Muscle of back (tissue), 11 donors: ENCODE results near the gene REL. TPM values are rescaled to one million over a fixed set of nuclear protein-coding genes. Genes with fewer than 3 reads are reported as not detected.

Source experiments
- DNase-seq, 3 donors: peaks; one replicate each; pipeline versions ENCODE4 v3.0.0 to v3.0.0-alpha.2; 2013
- polyA plus RNA-seq, 10 donors: library from polyadenylated mRNA; unstranded; fragments of 120-200 nt; gene quantifications; one replicate each; pipeline ENCODE4 v1.2.1, GENCODE V29; 2013; ENCODE audit not compliant: insufficient read length in 10 of 10

Gene REL
- polyA plus RNA-seq, 10 donors = 2.9 to 6.0 (median 5.0) TPM

DNA sequence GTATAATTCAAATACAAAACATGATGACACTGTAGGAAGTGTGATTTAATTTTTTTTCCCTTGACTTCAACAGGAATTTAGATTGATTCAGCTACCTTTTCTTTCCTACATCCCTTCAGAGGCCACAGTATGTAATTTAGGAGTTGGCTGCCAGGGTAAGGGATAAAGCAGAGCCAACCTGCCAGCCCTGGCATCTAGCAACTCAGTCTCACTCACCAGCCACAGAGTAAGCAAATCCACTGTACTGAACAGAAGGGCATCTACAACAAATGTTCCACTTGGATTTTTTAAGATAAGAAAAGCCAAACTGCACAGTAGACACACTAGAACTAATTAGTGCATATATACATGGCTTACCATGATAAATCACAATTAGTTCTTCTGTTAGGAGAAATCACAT, 81.8 kb downstream of the REL start:
- DNase-seq = no peak

DNA sequence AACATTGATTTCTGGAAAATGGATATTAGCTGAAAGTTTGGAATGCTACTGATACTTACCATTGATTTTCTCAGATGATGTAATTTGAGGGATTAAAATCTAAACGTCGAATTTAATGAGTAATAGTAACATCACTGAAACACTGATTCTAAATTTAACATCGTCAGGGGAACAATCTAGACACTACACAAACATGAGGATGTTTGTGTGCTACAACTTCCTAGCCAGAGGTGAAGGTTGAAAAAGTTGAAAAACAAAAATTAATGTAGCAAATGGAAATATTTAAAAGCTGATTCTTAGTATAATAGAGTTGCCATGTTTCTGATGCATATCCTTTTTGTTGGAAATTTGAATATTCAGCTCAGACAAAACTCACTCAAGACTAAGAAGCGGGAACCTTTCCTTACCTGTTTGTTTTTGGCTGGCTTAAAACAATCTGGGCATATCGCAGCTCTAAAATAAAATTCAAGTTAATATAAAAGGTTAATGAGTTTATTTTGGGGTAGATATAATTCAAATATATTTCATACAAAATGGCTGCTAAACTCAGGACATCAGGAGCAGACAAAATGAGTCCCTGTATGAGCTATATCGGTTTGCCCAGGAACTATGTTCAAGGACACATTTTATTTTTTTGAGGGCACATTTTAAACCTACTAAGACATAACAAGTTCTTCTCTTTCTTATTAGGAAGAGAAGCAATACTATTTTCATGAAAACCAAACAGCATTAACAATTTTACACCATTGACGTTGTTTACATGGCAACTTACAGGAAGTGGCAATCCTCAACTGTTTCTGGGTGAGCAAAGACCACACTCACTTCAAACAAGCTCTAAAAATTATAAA, 83.5 kb downstream of the REL start:
- DNase-seq = no peak

DNA sequence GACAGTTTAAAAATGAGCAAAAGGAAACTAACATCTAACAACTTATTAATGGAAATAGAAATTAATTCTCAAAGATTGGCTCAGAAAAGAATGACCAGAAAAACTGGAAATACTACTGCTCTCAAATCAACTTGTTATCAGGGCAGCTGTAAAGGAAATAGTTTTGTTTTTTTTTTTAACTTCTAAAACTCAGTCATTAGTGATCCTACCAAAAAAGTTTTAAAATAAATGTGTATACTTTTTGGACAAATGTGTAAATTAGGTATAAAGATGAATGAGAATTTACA, 84.1 kb downstream of the REL start:
- DNase-seq = no peak

DNA sequence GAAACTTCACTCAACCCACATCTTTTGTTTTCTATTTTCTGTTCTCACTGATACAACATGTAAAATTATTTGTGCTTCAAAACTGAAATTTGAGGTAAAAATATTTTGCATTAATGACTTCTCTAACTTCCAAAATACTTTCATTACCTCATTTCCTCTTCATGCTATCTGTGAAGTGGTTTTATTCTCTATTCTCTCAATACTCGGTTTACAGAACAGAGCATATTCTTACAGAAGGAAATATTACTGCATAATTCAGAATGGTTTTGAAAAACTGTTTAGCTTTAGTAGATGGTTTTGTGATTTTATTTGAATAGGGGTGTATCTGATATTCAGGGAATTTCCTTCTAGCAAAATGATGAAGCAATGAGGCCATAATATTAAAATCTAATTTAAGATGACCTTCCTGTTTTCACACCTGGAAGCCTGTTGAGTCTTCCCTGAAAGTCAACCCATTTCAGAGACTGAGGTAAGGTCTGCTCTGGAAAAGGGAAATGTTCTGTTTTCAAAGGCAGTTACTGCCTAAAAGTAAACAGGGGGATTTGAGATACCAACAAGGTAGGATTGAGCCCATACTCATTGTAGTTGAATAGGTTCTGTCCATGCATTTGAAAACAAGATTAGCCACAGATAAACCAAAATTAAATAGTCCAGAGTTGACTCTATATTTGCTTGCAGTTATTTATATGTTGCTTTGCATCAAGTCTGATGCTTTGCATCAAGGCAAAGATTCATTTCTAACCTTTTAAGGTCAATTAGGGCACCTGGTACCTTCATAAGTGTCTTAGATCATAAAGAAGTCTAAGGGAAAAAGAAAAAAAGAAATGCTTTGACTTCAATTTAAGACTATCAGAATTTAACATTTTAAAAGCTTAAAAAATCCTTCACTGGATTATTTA, 85.4 kb downstream of the REL start:
- DNase-seq = no peak

DNA sequence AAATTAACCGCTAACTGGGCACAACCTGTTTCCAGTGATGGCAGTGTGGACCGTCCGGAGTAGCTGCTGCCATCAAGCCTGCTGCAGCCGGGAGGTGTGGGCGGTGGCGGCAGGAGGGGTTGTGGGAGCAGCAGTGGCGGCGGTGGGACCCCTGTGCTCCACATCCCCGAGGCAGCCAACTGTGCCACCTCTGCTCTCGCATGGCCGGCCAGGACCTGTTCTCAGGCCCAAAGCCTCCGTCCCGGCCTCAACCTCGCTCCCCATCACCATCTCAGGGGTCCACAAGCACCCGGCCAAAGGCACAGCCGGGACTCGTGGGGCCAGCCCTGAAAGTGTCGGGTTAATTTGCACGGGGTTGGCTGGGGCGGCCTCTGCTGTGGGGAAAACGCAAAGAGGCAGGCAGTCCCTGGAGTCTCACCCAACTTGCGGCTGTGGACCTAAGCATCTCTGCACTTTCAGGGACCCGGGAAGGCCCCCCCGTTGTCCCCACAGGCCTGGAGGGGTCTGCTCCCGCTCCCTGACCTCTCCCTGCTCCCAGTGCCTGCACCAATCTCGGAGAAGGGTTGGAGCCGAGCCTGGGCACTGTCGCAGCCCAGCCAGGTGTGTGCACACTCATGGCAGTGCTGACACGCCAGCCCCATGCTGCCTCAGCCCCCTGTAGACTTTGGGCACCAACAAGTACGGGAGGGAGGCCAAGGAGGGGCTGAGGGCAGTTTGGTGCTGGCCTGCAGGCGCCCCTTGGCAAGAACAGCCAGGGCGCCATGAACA, 91.7 kb downstream of the REL start:
- no peak for DNase-seq

DNA sequence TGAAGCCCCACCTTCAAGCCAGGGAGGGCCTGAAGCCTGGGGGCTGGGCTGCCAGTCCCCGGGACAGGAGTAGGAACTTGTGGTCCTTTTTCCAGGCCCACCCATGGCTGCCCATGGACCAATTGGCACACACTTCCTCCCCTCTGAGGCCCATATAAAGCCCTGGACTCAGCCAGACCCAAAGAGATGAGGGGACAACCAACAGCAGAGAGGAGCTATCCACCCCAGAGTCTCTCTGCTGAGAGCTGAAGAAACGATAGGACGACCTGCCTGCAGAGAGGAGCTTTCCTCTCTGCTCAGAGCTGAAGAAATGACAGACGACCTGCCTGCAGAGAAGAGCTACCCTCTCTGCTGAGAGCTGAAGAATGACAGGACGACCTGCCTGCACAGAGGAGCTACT, 92.3 kb downstream of the REL start:
- no peak for DNase-seq

DNA sequence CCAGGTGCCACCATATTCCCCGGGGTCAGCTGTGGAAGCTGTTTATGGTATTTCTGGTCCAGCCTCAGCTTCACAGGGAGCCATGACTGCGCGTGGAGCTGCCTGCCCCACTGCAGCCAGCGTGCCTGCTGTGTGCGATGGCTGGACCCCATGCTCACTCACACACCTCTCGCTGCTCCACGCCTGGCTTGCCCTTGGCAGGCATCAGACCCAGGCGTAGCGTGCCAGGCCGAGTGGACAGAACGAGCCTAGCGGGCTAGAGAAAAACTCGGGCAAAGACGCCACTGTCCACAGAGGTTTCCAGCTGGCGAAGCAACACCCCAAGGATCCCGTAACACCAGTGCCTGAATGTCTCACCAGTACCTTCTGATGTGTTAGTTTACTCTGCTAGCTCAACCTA, 93.3 kb downstream of the REL start:
- DNase-seq = no peak

Other genes starting within 250 kb of the REL start
- 10 to 100 TPM in 9 of 10 donors, 1 to 10 TPM in 1; 9.2 to 15.8 (median 13.5) TPM for gene PAPOLG, start 125.3 kb upstream of the REL start, polyA plus RNA-seq
- gene PEX13, start 136.1 kb downstream of the REL start, polyA plus RNA-seq = 10 to 100 TPM; 19.4 to 26.3 (median 22.3) TPM
- 1 to 10 TPM; 4.0 to 6.6 (median 5.1) TPM for gene PUS10, start 136.7 kb downstream of the REL start, polyA plus RNA-seq
- gene SANBR, start 184.3 kb downstream of the REL start, polyA plus RNA-seq = 10 to 100 TPM in 6 of 10 donors, 1 to 10 TPM in 4; 6.9 to 19.6 (median 11.5) TPM